GM23338 (cell line): ENCODE measurements around the gene RILPL1. TPM values are rescaled to one million over a fixed set of nuclear protein-coding genes. Genes with fewer than 3 reads are reported as not detected.

ENCODE experiments used
- ATAC-seq: fragments of 200-7000 bp; cut with Tn5 transposase; 3 replicates; pipeline ENCODE4 v1.9.1; 2020
- DNase-seq: peaks from one replicate; pipeline ENCODE4 v3.0.0-alpha.2; 2015; ENCODE audit warnings: low spot score
- H2AFZ ChIP-seq: fragments of 200-600 bp; sonication (generic); 2 replicates; pipeline ENCODE4 v1.8.0; 2016; ENCODE audit warnings: antibody characterized with exemption, mild to moderate bottlenecking, moderate library complexity
- H3F3A ChIP-seq: fragments of 200-600 bp; sonication (generic); replicated peaks from 2 replicates; pipeline ENCODE4 v1.8.0; 2017; ENCODE audit warnings: antibody characterized with exemption, mixed run types, low read depth
- H3K27ac ChIP-seq: fragments of 200-600 bp; sonication (generic); 2 replicates; pipeline ENCODE4 v1.6.1; 2016; ENCODE audit warnings: low read depth
- H3K27me3 ChIP-seq: fragments of 200-600 bp; sonication (generic); 2 replicates; pipeline ENCODE4 v1.8.0; 2016; ENCODE audit warnings: mild to moderate bottlenecking, mixed run types, moderate library complexity; ENCODE audit not compliant: insufficient read depth
- H3K36me3 ChIP-seq: fragments of 200-600 bp; sonication (generic); 2 replicates; pipeline ENCODE4 v1.8.0; 2016; ENCODE audit warnings: mild to moderate bottlenecking; ENCODE audit not compliant: insufficient read depth
- H3K4me1 ChIP-seq: fragments of 200-600 bp; sonication (generic); 2 replicates; pipeline ENCODE4 v1.8.0; 2016; ENCODE audit warnings: mild to moderate bottlenecking, moderate library complexity; ENCODE audit not compliant: insufficient read depth
- H3K4me2 ChIP-seq: fragments of 200-600 bp; sonication (generic); 2 replicates; pipeline ENCODE4 v1.7.1; 2017; ENCODE audit warnings: mixed run types
- H3K4me3 ChIP-seq: fragments of 200-600 bp; sonication (generic); 2 replicates; pipeline ENCODE4 v1.6.1; 2016; ENCODE audit warnings: mixed run types
- H3K79me2 ChIP-seq: fragments of 200-600 bp; sonication (generic); replicated peaks from 2 replicates; pipeline ENCODE4 v1.8.0; 2017; ENCODE audit warnings: mild to moderate bottlenecking; ENCODE audit not compliant: insufficient read depth
- H3K9me2 ChIP-seq: fragments of 200-600 bp; sonication (generic); 2 replicates; pipeline ENCODE4 v1.8.0; 2017; ENCODE audit not compliant: insufficient read depth
- H4K20me1 ChIP-seq: fragments of 200-600 bp; sonication (generic); replicated peaks from 2 replicates; pipeline ENCODE4 v1.8.0; 2017; ENCODE audit warnings: mild to moderate bottlenecking; ENCODE audit not compliant: insufficient read depth
- H3K27ac Mint-ChIP-seq: 2 replicates; pipeline ENCODE4 v1.8.0; 2020; ENCODE audit warnings: inconsistent platforms, mild to moderate bottlenecking, moderate library complexity, mixed read lengths
- H3K27me3 Mint-ChIP-seq: 3 replicates; pipeline ENCODE4 v1.8.0; 2022; ENCODE audit warnings: low read depth, mild to moderate bottlenecking, moderate library complexity, mixed read lengths, inconsistent platforms; ENCODE audit not compliant: insufficient read depth, poor library complexity
- H3K36me3 Mint-ChIP-seq: 3 replicates; pipeline ENCODE4 v1.8.0; 2021; ENCODE audit warnings: low read depth, mild to moderate bottlenecking, inconsistent platforms, moderate library complexity, mixed read lengths
- H3K4me1 Mint-ChIP-seq: 3 replicates; pipeline ENCODE4 v1.8.0; 2020; ENCODE audit warnings: mild to moderate bottlenecking, inconsistent platforms, mixed read lengths
- H3K4me3 Mint-ChIP-seq: 3 replicates; pipeline ENCODE4 v1.8.0; 2021; ENCODE audit warnings: moderate library complexity, mild to moderate bottlenecking, inconsistent platforms, mixed read lengths
- H3K9me3 Mint-ChIP-seq: 3 replicates; pipeline ENCODE4 v1.8.0; 2020; ENCODE audit warnings: moderate library complexity, mild to moderate bottlenecking, inconsistent platforms, mixed read lengths
- CREB1 ChIP-seq: fragments of 250-450 bp; sonication (Bioruptor Pico); IDR thresholded peaks from 2 replicates; pipeline ENCODE4 v1.5.0; 2020; ENCODE audit warnings: low read depth, mild to moderate bottlenecking, moderate library complexity
- EZH2phosphoT487 ChIP-seq: fragments of 200-600 bp; sonication (generic); IDR thresholded peaks from one replicate; pipeline ENCODE4 v1.8.1; 2018; ENCODE audit warnings: antibody characterized with exemption; ENCODE audit not compliant: unreplicated experiment
- JUNB ChIP-seq: IDR thresholded peaks from one replicate; pipeline ENCODE4 v1.6.1; 2016; ENCODE audit warnings: antibody characterized with exemption; ENCODE audit not compliant: unreplicated experiment
- POLR2AphosphoS5 ChIP-seq: IDR thresholded peaks from 2 replicates; pipeline ENCODE4 v1.6.1; 2016; ENCODE audit warnings: antibody characterized with exemption, low read depth
- ZNF114 ChIP-seq: fragments of 250-450 bp; sonication (Bioruptor Pico); IDR thresholded peaks from 2 replicates; pipeline ENCODE4 v1.5.0; 2020; ENCODE audit warnings: mild to moderate bottlenecking, moderate library complexity
- ZNF462 ChIP-seq: fragments of 250-450 bp; sonication (Bioruptor Pico); IDR thresholded peaks from 2 replicates; pipeline ENCODE4 v1.5.0; 2020; ENCODE audit warnings: mild to moderate bottlenecking, moderate library complexity
- polyA plus RNA-seq: library from polyadenylated mRNA; unstranded; fragments of >200 nt; fragmentation: Nextera tagmentation; extraction: Ambion mirVana; gene quantifications from 2 replicates; pipeline ENCODE4 v1.2.1, GENCODE V29; 2016
- total RNA-seq: library from RNA; depleted of rRNA; stranded (reverse); fragments of >200 nt; shearing (Covaris generic); gene quantifications from 2 replicates; pipeline ENCODE4 v1.2.3, GENCODE V29; 2014
- TF ChIP-seq, protein P1 (sequence below), 2 experiments: fragments of 200-600 bp in 1 of 2; sonication (generic) in 1 of 2; conservative IDR thresholded peaks; 2 replicates each; pipeline versions ENCODE4 v1.5.1 to v1.6.1; 2016 to 2017; ENCODE audit warnings: antibody characterized with exemption in 2 of 2, low read depth in 2 of 2, mild to moderate bottlenecking in 2 of 2, moderate library complexity in 1 of 2
- TF ChIP-seq, protein P2 (sequence below): IDR thresholded peaks from one replicate; pipeline ENCODE4 v1.6.1; 2018; ENCODE audit warnings: antibody characterized with exemption; ENCODE audit not compliant: unreplicated experiment
- TF ChIP-seq, protein P3 (sequence below): IDR thresholded peaks from 2 replicates; pipeline ENCODE4 v1.6.1; 2016; ENCODE audit warnings: antibody characterized with exemption

Gene RILPL1
- total and polyA plus RNA-seq, 2 experiments from 2014 or later: 3.9 to 7.9 TPM

- TF ChIP-seq, protein P1, sequence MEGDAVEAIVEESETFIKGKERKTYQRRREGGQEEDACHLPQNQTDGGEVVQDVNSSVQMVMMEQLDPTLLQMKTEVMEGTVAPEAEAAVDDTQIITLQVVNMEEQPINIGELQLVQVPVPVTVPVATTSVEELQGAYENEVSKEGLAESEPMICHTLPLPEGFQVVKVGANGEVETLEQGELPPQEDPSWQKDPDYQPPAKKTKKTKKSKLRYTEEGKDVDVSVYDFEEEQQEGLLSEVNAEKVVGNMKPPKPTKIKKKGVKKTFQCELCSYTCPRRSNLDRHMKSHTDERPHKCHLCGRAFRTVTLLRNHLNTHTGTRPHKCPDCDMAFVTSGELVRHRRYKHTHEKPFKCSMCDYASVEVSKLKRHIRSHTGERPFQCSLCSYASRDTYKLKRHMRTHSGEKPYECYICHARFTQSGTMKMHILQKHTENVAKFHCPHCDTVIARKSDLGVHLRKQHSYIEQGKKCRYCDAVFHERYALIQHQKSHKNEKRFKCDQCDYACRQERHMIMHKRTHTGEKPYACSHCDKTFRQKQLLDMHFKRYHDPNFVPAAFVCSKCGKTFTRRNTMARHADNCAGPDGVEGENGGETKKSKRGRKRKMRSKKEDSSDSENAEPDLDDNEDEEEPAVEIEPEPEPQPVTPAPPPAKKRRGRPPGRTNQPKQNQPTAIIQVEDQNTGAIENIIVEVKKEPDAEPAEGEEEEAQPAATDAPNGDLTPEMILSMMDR (conservative IDR thresholded peaks at IDR 0.05; ENCODE audit: low read depth in 2 of 2): no peak
- TF ChIP-seq EZH2phosphoT487 (no peak), ZNF114 (no peak)
Observed at GRCh38 chr12:123572391-123572790, 38.9 kb upstream of the RILPL1 start (continued).

DNA sequence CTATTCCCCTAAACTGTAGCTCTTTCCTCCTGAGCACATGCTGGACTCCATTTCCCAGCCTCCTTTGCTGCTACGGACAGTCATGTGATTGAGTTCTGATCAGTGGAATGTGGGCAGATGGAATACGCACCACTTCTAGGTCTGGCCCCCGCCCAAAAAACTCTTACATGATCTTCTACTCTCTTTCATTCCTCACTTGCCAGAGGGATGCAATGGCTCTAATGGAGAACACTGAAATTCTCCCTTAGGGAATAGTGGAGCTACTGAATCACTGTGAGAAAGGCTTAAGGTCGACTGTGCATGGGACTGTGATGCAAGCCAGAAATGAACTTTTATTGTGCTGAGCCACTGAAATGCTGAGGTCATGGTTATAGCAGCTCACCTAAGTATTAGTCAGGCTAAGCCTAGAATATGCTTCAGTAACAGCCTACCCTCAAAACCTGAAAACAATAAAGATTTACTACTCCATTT is 37.9 kb upstream of the RILPL1 start:
- peaks cover 3% of the 10 kb centered on the region; the same call in 2 of the 3 replicates for H3K36me3 Mint-ChIP-seq
- peak; percentile 97 for ATAC-seq
- no peaks in the 10 kb centered on the region for H3K9me2 ChIP-seq

More for the DNA sequence above, 37.9 kb upstream of the RILPL1 start:
- Histone ChIP-seq H3K4me1 (no peaks in the 10 kb centered on the region), H3K4me2 (peak overlapping the region; percentile 34), H3F3A (no peaks in the 10 kb centered on the region), H4K20me1 (no peaks in the 10 kb centered on the region), H2AFZ (peak overlapping the region; percentile 80; the same call in 1 of the 2 replicates), H3K79me2 (no peaks in the 10 kb centered on the region), H3K36me3 (no peaks in the 10 kb centered on the region), H3K27me3 (no peaks in the 10 kb centered on the region; the same call in 1 of the 2 replicates), H3K4me3 (peak overlapping the region; percentile 23; the same call in 1 of the 2 replicates), H3K27ac (no peak overlapping the region)
- Mint-ChIP-seq H3K27ac (no peak overlapping the region; the same call in 1 of the 2 replicates), H3K9me3 (peaks cover 4% of the 10 kb centered on the region; the same call in 1 of the 3 replicates), H3K4me3 (no peak overlapping the region), H3K27me3 (peaks cover 12% of the 10 kb centered on the region), H3K4me1 (peaks cover 10% of the 10 kb centered on the region)
- peak; percentile 77 for DNase-seq
- TF ChIP-seq CREB1 (peak; percentile 36; the same call in 1 of the 2 replicates), POLR2AphosphoS5 (0 out of 2 replicates have a peak, but pooled peaks have one; percentile 23), ZNF462 (CRISPR knock-in tag) (no peak), EZH2phosphoT487 (no peak), JUNB (no peak)
- TF ChIP-seq, protein P2, sequence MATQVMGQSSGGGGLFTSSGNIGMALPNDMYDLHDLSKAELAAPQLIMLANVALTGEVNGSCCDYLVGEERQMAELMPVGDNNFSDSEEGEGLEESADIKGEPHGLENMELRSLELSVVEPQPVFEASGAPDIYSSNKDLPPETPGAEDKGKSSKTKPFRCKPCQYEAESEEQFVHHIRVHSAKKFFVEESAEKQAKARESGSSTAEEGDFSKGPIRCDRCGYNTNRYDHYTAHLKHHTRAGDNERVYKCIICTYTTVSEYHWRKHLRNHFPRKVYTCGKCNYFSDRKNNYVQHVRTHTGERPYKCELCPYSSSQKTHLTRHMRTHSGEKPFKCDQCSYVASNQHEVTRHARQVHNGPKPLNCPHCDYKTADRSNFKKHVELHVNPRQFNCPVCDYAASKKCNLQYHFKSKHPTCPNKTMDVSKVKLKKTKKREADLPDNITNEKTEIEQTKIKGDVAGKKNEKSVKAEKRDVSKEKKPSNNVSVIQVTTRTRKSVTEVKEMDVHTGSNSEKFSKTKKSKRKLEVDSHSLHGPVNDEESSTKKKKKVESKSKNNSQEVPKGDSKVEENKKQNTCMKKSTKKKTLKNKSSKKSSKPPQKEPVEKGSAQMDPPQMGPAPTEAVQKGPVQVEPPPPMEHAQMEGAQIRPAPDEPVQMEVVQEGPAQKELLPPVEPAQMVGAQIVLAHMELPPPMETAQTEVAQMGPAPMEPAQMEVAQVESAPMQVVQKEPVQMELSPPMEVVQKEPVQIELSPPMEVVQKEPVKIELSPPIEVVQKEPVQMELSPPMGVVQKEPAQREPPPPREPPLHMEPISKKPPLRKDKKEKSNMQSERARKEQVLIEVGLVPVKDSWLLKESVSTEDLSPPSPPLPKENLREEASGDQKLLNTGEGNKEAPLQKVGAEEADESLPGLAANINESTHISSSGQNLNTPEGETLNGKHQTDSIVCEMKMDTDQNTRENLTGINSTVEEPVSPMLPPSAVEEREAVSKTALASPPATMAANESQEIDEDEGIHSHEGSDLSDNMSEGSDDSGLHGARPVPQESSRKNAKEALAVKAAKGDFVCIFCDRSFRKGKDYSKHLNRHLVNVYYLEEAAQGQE: no peak
- TF ChIP-seq, protein P1 (conservative IDR thresholded peaks at IDR 0.05; ENCODE audit: low read depth in 2 of 2): no peak
- TF ChIP-seq, protein P3, sequence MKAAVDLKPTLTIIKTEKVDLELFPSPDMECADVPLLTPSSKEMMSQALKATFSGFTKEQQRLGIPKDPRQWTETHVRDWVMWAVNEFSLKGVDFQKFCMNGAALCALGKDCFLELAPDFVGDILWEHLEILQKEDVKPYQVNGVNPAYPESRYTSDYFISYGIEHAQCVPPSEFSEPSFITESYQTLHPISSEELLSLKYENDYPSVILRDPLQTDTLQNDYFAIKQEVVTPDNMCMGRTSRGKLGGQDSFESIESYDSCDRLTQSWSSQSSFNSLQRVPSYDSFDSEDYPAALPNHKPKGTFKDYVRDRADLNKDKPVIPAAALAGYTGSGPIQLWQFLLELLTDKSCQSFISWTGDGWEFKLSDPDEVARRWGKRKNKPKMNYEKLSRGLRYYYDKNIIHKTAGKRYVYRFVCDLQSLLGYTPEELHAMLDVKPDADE: peak; percentile 74
